HCT116 (cell line): ENCODE data around the gene IGSF21.

ENCODE experiments used
- ATF3 ChIP-seq: IDR thresholded peaks from 2 replicates; pipeline ENCODE4 v1.6.1; 2012
- CEBPB ChIP-seq: IDR thresholded peaks from 2 replicates; pipeline ENCODE4 v1.6.1; 2012; ENCODE audit warnings: low read depth
- EZH2phosphoT487 ChIP-seq: fragments of 200-600 bp; IDR thresholded peaks from 2 replicates; pipeline ENCODE4 v1.6.1; 2018; ENCODE audit warnings: antibody characterized with exemption, borderline replicate concordance
- POLR2A ChIP-seq: IDR thresholded peaks from 2 replicates; pipeline ENCODE4 v1.7.0; 2011; ENCODE audit warnings: borderline replicate concordance; ENCODE audit not compliant: insufficient read depth, insufficient read length; ENCODE audit errors: extremely low read depth
- POLR2AphosphoS5 ChIP-seq: IDR thresholded peaks from 2 replicates; pipeline ENCODE4 v1.6.1; 2011; ENCODE audit warnings: mild to moderate bottlenecking, low read depth, low read length, moderate library complexity
- SP1 ChIP-seq: IDR thresholded peaks from 2 replicates; pipeline ENCODE4 v1.6.1; 2012; ENCODE audit warnings: low read depth
- SRF ChIP-seq: IDR thresholded peaks from 2 replicates; pipeline ENCODE4 v1.6.1; 2012; ENCODE audit warnings: low read depth
- TCF7L2 ChIP-seq: IDR thresholded peaks from 2 replicates; pipeline ENCODE4 v1.7.0; 2011; ENCODE audit warnings: borderline replicate concordance, inconsistent platforms; ENCODE audit not compliant: insufficient read depth, insufficient read length; ENCODE audit errors: extremely low read depth
- YY1 ChIP-seq: IDR thresholded peaks from 2 replicates; pipeline ENCODE4 v1.6.1; 2011; ENCODE audit warnings: low read length, low read depth, moderate library complexity, mild to moderate bottlenecking; ENCODE audit not compliant: insufficient replicate concordance; ENCODE audit errors: extremely low read depth
- ZNF274 ChIP-seq: fragments of 200-500 bp; sonication (Bioruptor generic); IDR thresholded peaks from 2 replicates; pipeline ENCODE4 v1.6.1; 2014; ENCODE audit warnings: mild to moderate bottlenecking, low read depth, low read length, inconsistent platforms
- TF ChIP-seq, protein P1 (sequence below), 3 experiments: fragments of 200-600 bp in 1 of 3; sonication (generic) in 1 of 3; IDR thresholded peaks in 2 of 3; conservative IDR thresholded peaks in 1 of 3; 2 replicates each; pipeline ENCODE4 v1.5.1; 2012 to 2017; ENCODE audit warnings: low read depth in 2 of 3, low read length in 2 of 3, antibody characterized with exemption in 1 of 3, borderline replicate concordance in 1 of 3, control low read depth in 1 of 3, mild to moderate bottlenecking in 1 of 3, mixed read lengths in 1 of 3, mixed run types in 1 of 3, moderate library complexity in 1 of 3; ENCODE audit not compliant: insufficient read depth in 1 of 3
- TF ChIP-seq, protein P2 (sequence below): IDR thresholded peaks from 2 replicates; pipeline ENCODE4 v1.6.1; 2012; ENCODE audit warnings: low read depth
- TF ChIP-seq, protein P3 (sequence below): IDR thresholded peaks from 2 replicates; pipeline ENCODE4 v1.6.1; 2012

DNA sequence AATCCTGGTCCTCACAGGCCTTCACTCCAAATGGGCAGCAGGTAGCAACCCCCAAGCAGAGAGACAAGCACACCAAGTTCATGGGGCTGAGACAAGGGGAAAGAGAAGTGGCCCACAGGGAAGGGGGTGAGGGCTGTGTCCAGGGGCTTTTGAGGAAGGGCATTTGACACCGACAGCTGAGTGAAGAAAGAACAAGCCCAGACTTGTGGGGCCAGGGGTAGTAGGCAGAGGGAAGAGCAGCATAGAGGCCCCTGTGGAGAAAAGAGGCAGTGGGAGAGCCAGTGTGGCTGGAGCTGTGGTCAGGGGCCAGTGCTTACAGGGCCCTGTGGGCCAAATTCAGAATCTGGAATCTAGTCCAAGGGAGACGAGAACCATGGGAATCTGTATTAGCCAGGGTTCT, 85.4 kb downstream of the IGSF21 start:
- TF ChIP-seq, protein P1, sequence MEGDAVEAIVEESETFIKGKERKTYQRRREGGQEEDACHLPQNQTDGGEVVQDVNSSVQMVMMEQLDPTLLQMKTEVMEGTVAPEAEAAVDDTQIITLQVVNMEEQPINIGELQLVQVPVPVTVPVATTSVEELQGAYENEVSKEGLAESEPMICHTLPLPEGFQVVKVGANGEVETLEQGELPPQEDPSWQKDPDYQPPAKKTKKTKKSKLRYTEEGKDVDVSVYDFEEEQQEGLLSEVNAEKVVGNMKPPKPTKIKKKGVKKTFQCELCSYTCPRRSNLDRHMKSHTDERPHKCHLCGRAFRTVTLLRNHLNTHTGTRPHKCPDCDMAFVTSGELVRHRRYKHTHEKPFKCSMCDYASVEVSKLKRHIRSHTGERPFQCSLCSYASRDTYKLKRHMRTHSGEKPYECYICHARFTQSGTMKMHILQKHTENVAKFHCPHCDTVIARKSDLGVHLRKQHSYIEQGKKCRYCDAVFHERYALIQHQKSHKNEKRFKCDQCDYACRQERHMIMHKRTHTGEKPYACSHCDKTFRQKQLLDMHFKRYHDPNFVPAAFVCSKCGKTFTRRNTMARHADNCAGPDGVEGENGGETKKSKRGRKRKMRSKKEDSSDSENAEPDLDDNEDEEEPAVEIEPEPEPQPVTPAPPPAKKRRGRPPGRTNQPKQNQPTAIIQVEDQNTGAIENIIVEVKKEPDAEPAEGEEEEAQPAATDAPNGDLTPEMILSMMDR (IDR thresholded peaks at IDR 0.05 in 2 of 3, conservative IDR thresholded peaks at IDR 0.05 in 1 of 3; ENCODE audit: borderline replicate concordance in 1 of 3, insufficient read depth in 1 of 3, low read depth in 2 of 3, low read length in 2 of 3), result no peak
- TF ChIP-seq EZH2phosphoT487, result no peak
- no peak for TF ChIP-seq POLR2A
- TF ChIP-seq TCF7L2, result no peak
- no peak for TF ChIP-seq POLR2AphosphoS5
- no peak for TF ChIP-seq ZNF274
- TF ChIP-seq, protein P2, sequence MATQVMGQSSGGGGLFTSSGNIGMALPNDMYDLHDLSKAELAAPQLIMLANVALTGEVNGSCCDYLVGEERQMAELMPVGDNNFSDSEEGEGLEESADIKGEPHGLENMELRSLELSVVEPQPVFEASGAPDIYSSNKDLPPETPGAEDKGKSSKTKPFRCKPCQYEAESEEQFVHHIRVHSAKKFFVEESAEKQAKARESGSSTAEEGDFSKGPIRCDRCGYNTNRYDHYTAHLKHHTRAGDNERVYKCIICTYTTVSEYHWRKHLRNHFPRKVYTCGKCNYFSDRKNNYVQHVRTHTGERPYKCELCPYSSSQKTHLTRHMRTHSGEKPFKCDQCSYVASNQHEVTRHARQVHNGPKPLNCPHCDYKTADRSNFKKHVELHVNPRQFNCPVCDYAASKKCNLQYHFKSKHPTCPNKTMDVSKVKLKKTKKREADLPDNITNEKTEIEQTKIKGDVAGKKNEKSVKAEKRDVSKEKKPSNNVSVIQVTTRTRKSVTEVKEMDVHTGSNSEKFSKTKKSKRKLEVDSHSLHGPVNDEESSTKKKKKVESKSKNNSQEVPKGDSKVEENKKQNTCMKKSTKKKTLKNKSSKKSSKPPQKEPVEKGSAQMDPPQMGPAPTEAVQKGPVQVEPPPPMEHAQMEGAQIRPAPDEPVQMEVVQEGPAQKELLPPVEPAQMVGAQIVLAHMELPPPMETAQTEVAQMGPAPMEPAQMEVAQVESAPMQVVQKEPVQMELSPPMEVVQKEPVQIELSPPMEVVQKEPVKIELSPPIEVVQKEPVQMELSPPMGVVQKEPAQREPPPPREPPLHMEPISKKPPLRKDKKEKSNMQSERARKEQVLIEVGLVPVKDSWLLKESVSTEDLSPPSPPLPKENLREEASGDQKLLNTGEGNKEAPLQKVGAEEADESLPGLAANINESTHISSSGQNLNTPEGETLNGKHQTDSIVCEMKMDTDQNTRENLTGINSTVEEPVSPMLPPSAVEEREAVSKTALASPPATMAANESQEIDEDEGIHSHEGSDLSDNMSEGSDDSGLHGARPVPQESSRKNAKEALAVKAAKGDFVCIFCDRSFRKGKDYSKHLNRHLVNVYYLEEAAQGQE, result no peak
- no peak for TF ChIP-seq SRF
- TF ChIP-seq, protein P3, sequence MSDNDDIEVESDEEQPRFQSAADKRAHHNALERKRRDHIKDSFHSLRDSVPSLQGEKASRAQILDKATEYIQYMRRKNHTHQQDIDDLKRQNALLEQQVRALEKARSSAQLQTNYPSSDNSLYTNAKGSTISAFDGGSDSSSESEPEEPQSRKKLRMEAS, result no peak
- TF ChIP-seq YY1, result no peak
- TF ChIP-seq CEBPB, result no peak
- no peak for TF ChIP-seq ATF3
- no peak for TF ChIP-seq SP1
